ENCODE measurements around the gene MAP2K3.

The MAP2K3 gene

GRCh38 chr17:21245639-21246084, 38.8 kb upstream of the MAP2K3 start:
- Histone ChIP-seq H3K4me3 (ENCODE audit: insufficient read depth, low read depth, low read length) (no peak overlapping the region), H3K4me1 (ENCODE audit: control insufficient read depth, insufficient read depth, low read length) (peaks cover 30% of the 10 kb centered on the region), H3K36me3 (ENCODE audit: control insufficient read depth, insufficient read depth, low read length) (no peaks in the 10 kb centered on the region), H3K27me3 (ENCODE audit: control insufficient read depth, insufficient read depth, low read length, poor library complexity, severe bottlenecking) (no peaks in the 10 kb centered on the region), H3K9me3 (ENCODE audit: control insufficient read depth, low read length) (no peaks in the 10 kb centered on the region), H3K27ac (ENCODE audit: insufficient read depth, low read depth, low read length, poor library complexity, severe bottlenecking) (no peak overlapping the region)
- WGBS, 2 experiments = 72 to 74% methylated on average over 9 of the region's 9 CpGs

GRCh38 chr17:21246698-21247097, 37.8 kb upstream of the MAP2K3 start:
- Histone ChIP-seq H3K9me3 (ENCODE audit: control insufficient read depth, low read length) (no peaks in the 10 kb centered on the region), H3K4me1 (ENCODE audit: control insufficient read depth, insufficient read depth, low read length) (peaks cover 21% of the 10 kb centered on the region), H3K27ac (ENCODE audit: insufficient read depth, low read depth, low read length, poor library complexity, severe bottlenecking) (no peak overlapping the region), H3K4me3 (ENCODE audit: insufficient read depth, low read depth, low read length) (no peak overlapping the region), H3K36me3 (ENCODE audit: control insufficient read depth, insufficient read depth, low read length) (no peaks in the 10 kb centered on the region), H3K27me3 (ENCODE audit: control insufficient read depth, insufficient read depth, low read length, poor library complexity, severe bottlenecking) (no peaks in the 10 kb centered on the region)
- WGBS, 2 experiments = 94% methylated on average over 4 of the region's 4 CpGs

GRCh38 chr17:21247552-21248258, 36.8 kb upstream of the MAP2K3 start:
- no peak overlapping the region for H3K27ac ChIP-seq (ENCODE audit: insufficient read depth, low read depth, low read length, poor library complexity, severe bottlenecking)
- H3K36me3 ChIP-seq (ENCODE audit: control insufficient read depth, insufficient read depth, low read length) = no peaks in the 10 kb centered on the region
- H3K27me3 ChIP-seq (ENCODE audit: control insufficient read depth, insufficient read depth, low read length, poor library complexity, severe bottlenecking) = peaks cover 4% of the 10 kb centered on the region
- peaks cover 16% of the 10 kb centered on the region for H3K4me1 ChIP-seq (ENCODE audit: control insufficient read depth, insufficient read depth, low read length)
- H3K9me3 ChIP-seq (ENCODE audit: control insufficient read depth, low read length) = no peaks in the 10 kb centered on the region
- no peak overlapping the region for H3K4me3 ChIP-seq (ENCODE audit: insufficient read depth, low read depth, low read length)
- WGBS, 2 experiments = 92 to 93% methylated on average over 12 of the region's 12 CpGs

- no peak overlapping the region for H3K27ac ChIP-seq (ENCODE audit: insufficient read depth, low read depth, low read length, poor library complexity, severe bottlenecking)
- no peaks in the 10 kb centered on the region for H3K9me3 ChIP-seq (ENCODE audit: control insufficient read depth, low read length)
- WGBS, 2 experiments = 93 to 94% methylated on average over 4 of the region's 4 CpGs
- peaks cover 10% of the 10 kb centered on the region for H3K4me1 ChIP-seq (ENCODE audit: control insufficient read depth, insufficient read depth, low read length)
- peaks cover 4% of the 10 kb centered on the region for H3K27me3 ChIP-seq (ENCODE audit: control insufficient read depth, insufficient read depth, low read length, poor library complexity, severe bottlenecking)
- no peaks in the 10 kb centered on the region for H3K36me3 ChIP-seq (ENCODE audit: control insufficient read depth, insufficient read depth, low read length)
- H3K4me3 ChIP-seq (ENCODE audit: insufficient read depth, low read depth, low read length) = no peak overlapping the region
Observed at GRCh38 chr17:21248500-21248899, 36.0 kb upstream of the MAP2K3 start.

- 91 to 92% methylated on average over 12 of the region's 12 CpGs for WGBS, 2 experiments
- Histone ChIP-seq H3K4me1 (ENCODE audit: control insufficient read depth, insufficient read depth, low read length) (peaks cover 5% of the 10 kb centered on the region), H3K36me3 (ENCODE audit: control insufficient read depth, insufficient read depth, low read length) (no peaks in the 10 kb centered on the region), H3K27me3 (ENCODE audit: control insufficient read depth, insufficient read depth, low read length, poor library complexity, severe bottlenecking) (peaks cover 4% of the 10 kb centered on the region), H3K4me3 (ENCODE audit: insufficient read depth, low read depth, low read length) (no peak overlapping the region), H3K27ac (ENCODE audit: insufficient read depth, low read depth, low read length, poor library complexity, severe bottlenecking) (no peak overlapping the region), H3K9me3 (ENCODE audit: control insufficient read depth, low read length) (no peaks in the 10 kb centered on the region)
Observed at GRCh38 chr17:21249086-21249795, 35.3 kb upstream of the MAP2K3 start.

- WGBS, 2 experiments = 82 to 84% methylated on average over 7 of the region's 7 CpGs
- no peak overlapping the region for H3K4me3 ChIP-seq (ENCODE audit: insufficient read depth, low read depth, low read length)
- H3K27ac ChIP-seq (ENCODE audit: insufficient read depth, low read depth, low read length, poor library complexity, severe bottlenecking) = no peak overlapping the region
- H3K36me3 ChIP-seq (ENCODE audit: control insufficient read depth, insufficient read depth, low read length) = no peaks in the 10 kb centered on the region
- peaks cover 5% of the 10 kb centered on the region for H3K4me1 ChIP-seq (ENCODE audit: control insufficient read depth, insufficient read depth, low read length)
- peaks cover 4% of the 10 kb centered on the region for H3K27me3 ChIP-seq (ENCODE audit: control insufficient read depth, insufficient read depth, low read length, poor library complexity, severe bottlenecking)
- H3K9me3 ChIP-seq (ENCODE audit: control insufficient read depth, low read length) = no peaks in the 10 kb centered on the region
Observed at GRCh38 chr17:21249920-21250703, 34.4 kb upstream of the MAP2K3 start.

GRCh38 chr17:21250854-21251253, 33.7 kb upstream of the MAP2K3 start:
- H3K4me3 ChIP-seq (ENCODE audit: insufficient read depth, low read depth, low read length) = no peak overlapping the region
- peaks cover 4% of the 10 kb centered on the region for H3K27me3 ChIP-seq (ENCODE audit: control insufficient read depth, insufficient read depth, low read length, poor library complexity, severe bottlenecking)
- 83 to 89% methylated on average over 4 of the region's 4 CpGs for WGBS, 2 experiments
- no peaks in the 10 kb centered on the region for H3K9me3 ChIP-seq (ENCODE audit: control insufficient read depth, low read length)
- peaks cover 5% of the 10 kb centered on the region for H3K4me1 ChIP-seq (ENCODE audit: control insufficient read depth, insufficient read depth, low read length)
- H3K36me3 ChIP-seq (ENCODE audit: control insufficient read depth, insufficient read depth, low read length) = no peaks in the 10 kb centered on the region
- no peak overlapping the region for H3K27ac ChIP-seq (ENCODE audit: insufficient read depth, low read depth, low read length, poor library complexity, severe bottlenecking)

- Histone ChIP-seq H3K4me3 (ENCODE audit: insufficient read depth, low read depth, low read length) (no peak overlapping the region), H3K4me1 (ENCODE audit: control insufficient read depth, insufficient read depth, low read length) (peaks cover 5% of the 10 kb centered on the region), H3K36me3 (ENCODE audit: control insufficient read depth, insufficient read depth, low read length) (no peaks in the 10 kb centered on the region), H3K27ac (ENCODE audit: insufficient read depth, low read depth, low read length, poor library complexity, severe bottlenecking) (no peak overlapping the region), H3K9me3 (ENCODE audit: control insufficient read depth, low read length) (no peaks in the 10 kb centered on the region), H3K27me3 (ENCODE audit: control insufficient read depth, insufficient read depth, low read length, poor library complexity, severe bottlenecking) (peaks cover 4% of the 10 kb centered on the region)
- WGBS, 2 experiments = 93% methylated on average over 15 of the region's 15 CpGs
Observed at GRCh38 chr17:21251337-21252010, 33.0 kb upstream of the MAP2K3 start.

GRCh38 chr17:21252289-21252795, 32.2 kb upstream of the MAP2K3 start:
- no peak overlapping the region for H3K27ac ChIP-seq (ENCODE audit: insufficient read depth, low read depth, low read length, poor library complexity, severe bottlenecking)
- peak overlapping the region; percentile 64 for H3K4me3 ChIP-seq (ENCODE audit: insufficient read depth, low read depth, low read length)
- H3K4me1 ChIP-seq (ENCODE audit: control insufficient read depth, insufficient read depth, low read length) = peaks cover 5% of the 10 kb centered on the region
- no peaks in the 10 kb centered on the region for H3K9me3 ChIP-seq (ENCODE audit: control insufficient read depth, low read length)
- H3K36me3 ChIP-seq (ENCODE audit: control insufficient read depth, insufficient read depth, low read length) = no peaks in the 10 kb centered on the region
- WGBS, 2 experiments = 26 to 27% methylated on average over 12 of the region's 12 CpGs
- H3K27me3 ChIP-seq (ENCODE audit: control insufficient read depth, insufficient read depth, low read length, poor library complexity, severe bottlenecking) = peaks cover 4% of the 10 kb centered on the region

Measured in ectodermal cell (in vitro differentiated cells).